ENCODE measurements around the gene LMNTD2. TPM values are rescaled to one million over a fixed set of nuclear protein-coding genes. Genes with fewer than 3 reads are reported as not detected.

Gene LMNTD2, protein sequence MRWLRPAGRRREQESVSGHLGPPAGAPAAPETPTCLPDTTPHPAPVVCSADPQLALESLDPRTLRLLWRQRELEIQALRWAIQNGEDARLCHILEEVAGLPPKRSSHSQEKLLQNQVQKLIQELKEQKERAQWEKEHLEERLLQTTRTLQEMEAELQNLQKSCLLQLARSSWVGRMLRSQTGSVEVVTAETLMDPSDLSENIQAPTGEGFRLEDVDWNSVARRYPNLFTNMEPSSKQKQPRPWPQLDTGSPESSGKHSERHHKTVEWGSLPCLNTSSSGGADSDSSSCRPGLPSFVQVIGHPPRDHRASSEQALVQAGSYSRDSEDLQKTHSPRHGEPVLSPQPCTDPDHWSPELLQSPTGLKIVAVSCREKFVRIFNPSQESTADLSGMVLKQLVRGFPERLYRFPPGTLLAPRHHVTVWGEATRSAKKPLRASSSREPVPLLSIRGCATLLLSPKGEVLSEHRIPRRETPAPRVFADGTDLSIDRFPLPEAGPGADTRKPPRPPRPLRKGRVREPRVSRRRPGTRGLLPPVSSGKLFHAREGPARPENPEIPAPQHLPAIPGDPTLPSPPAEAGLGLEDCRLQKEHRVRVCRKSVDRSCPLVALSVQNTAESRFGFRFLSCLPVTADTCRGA
- total RNA-seq (1 to 10 TPM; 6.5 to 7.2 TPM), polyA plus RNA-seq (1 to 10 TPM in 1 of 3 donors, under 1 TPM in 2; 0.96 to 1.9 (median 0.99) TPM), total RNA-seq (0.49 to 6.7 (median 2.6) reads per million in 6 experiments)

DNA sequence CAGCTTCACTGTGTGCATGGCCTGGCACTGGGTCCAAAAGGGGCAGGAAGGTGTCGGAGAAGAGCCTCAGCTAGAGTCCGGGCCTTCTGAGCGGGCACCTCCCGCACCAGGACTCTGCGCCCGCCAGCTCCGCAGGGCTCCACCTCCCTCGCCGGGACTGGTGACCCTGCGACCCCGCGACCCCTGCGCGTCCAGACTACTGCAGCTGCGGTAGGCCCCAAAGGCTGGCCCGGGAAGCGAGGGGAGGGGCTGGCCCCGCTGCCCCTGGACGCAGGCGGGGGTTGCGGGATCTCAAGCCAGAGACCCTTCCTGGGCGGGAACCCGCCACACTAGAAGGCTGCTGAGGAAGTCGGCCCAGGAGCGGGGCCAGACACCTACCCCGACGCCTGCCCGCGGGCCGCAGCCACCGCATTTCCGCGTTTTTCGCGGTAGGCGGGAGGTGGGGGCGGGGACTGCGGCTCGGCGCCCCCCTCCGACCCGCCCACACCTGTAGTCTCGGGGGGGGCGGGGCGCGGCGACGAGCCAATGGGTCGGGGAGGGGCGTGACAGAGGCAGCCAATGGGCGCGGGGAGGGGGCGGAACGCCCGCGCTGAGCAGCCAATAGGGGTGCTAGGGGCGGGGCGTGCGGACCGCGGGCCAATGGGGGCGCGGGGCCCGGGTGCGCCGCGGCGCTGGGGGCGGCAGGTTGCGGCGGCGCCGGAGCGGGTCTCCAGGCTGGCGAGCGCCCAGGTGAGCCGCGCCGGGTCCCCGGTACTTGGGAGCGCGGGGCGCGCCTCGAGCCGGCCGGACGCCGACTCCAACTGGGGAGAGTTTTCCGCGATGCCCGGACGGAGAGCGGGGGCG is at the start of gene LMNTD2, which contains the start of gene RASSF7:
Gene LMNTD2, minus strand, starts transcription at position 434 of the 843 bp plus-strand sequence. Its CDS starts 22 bp downstream, at position 412.
Gene RASSF7, plus strand, starts transcription at position 666 of the 843 bp plus-strand sequence. CDS start 799 bp downstream, outside the sequence.
- Mint-ChIP-seq H3K4me3 (peak within 1 kb of the TSS; percentile 82 to 91 (median 86)), H3K27me3 (no peaks in the 10 kb centered on the region), H3K4me1 (peaks cover 7 to 22% (median 17%) of the 10 kb centered on the region in 4 donors), H3K36me3 (peaks cover 0 to 3% (median 0%) of the 10 kb centered on the region in 3 donors), H3K9me3 (no peaks in the 10 kb centered on the region), H3K27ac (peak within 1 kb of the TSS; percentile 63 to 94 (median 84))
- ATAC-seq (peak; percentile 89 to 92), DNase-seq (peak; percentile 91 to 97 (median 95))
- POLR2A ChIA-PET, result interaction anchor here (0.5 to 7.7 kb wide), 16 partner anchors 7 to 215 kb away, joined by 3 to 47 read pairs (median 4); partner anchors contain the start of genes HRAS, IRF7, LRRC56 and PHRF1

DNA sequence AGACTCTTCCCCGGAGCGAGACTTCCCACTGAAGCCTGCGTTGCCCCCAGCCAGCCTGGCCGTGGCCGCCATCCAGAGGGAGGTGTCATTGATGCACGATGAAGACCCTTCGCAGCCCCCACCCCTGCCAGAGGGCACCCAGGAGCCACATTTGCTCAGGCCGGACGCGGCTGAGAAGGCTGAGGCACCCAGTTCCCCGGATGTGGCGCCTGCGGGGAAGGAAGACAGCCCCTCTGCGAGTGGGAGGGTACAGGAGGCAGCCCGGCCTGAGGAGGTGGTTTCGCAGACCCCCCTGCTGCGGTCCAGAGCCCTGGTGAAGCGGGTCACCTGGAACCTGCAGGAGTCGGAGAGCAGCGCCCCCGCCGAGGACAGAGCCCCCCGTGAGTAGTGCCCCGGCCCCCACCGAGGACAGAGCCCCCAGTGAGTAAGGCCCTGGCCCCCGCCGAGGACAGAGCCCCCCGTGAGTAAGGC is 48.8 kb upstream of the LMNTD2 start:
- H3K36me3 Mint-ChIP-seq, result peaks cover 0 to 53% (median 9%) of the 10 kb centered on the region in 3 donors
- H3K4me1 Mint-ChIP-seq, result peaks cover 7 to 11% (median 8%) of the 10 kb centered on the region in 4 donors
- DNase-seq (no peak), ATAC-seq (no peak)
- peak overlapping the region in 2 of 10 donors; percentile 2 to 11 for H3K27ac Mint-ChIP-seq
- no peaks in the 10 kb centered on the region for H3K27me3 Mint-ChIP-seq
- H3K9me3 Mint-ChIP-seq, result no peaks in the 10 kb centered on the region
- POLR2A ChIA-PET, result interaction anchor here (1.7 kb wide), 1 partner anchor 34 kb away, joined by 4 read pairs; no protein-coding TSS in a partner anchor
- H3K4me3 Mint-ChIP-seq, result no peak overlapping the region

DNA sequence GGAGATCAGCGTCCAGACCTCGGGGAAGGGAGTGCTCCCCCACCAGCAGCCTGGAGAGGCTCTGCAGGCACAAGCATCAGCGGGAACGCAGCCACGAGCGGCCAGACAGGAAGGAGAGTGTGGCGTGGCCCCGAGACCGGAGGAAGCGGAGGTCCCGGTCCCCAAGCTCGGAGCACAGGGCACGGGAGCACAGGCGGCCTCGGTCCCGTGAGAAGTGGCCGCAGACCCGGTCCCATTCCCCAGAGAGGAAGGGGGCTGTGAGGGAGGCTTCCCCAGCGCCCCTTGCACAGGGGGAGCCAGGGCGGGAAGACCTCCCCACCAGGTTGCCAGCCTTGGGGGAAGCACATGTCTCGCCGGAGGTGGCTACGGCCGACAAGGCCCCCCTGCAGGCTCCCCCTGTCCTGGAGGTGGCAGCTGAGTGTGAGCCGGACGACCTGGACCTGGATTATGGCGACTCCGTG is 48.3 kb upstream of the LMNTD2 start:
- POLR2A ChIA-PET, result interaction anchor here (1.7 kb wide), 1 partner anchor 33 kb away, joined by 4 read pairs; no protein-coding TSS in a partner anchor
- Mint-ChIP-seq H3K27ac (peak overlapping the region in 2 of 10 donors; percentile 43 to 82), H3K4me3 (no peak overlapping the region), H3K36me3 (peaks cover 0 to 58% (median 9%) of the 10 kb centered on the region in 3 donors), H3K27me3 (no peaks in the 10 kb centered on the region), H3K4me1 (peaks cover 4 to 6% (median 4%) of the 10 kb centered on the region in 4 donors), H3K9me3 (no peaks in the 10 kb centered on the region)
- ATAC-seq (no peak), DNase-seq (no peak)

DNA sequence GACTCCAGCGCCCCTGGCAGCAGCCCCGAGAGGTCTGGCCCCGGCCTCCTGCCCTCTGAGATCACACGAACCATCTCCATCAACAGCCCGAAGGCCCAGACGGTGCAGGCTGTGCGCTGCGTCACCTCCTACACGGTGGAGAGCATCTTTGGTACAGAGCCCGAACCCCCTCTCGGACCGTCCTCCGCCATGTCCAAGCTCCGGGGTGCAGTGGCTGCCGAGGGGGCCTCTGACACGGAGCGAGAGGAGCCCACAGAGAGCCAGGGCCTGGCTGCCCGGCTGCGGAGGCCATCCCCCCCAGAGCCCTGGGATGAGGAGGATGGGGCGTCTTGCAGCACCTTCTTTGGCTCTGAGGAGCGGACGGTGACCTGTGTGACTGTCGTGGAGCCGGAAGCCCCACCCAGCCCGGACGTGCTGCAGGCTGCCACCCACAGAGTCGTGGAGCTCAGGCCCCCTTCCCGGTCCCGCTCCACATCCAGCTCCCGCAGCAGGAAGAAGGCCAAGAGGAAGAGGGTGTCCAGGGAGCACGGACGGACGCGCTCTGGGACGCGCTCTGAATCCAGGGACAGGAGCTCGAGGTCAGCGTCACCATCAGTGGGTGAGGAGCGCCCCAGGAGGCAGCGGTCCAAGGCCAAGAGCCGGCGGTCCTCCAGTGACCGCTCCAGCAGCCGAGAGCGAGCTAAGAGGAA is 47.6 kb upstream of the LMNTD2 start:
- peak overlapping the region in 3 of 10 donors; percentile 43 to 78 (median 72) for H3K27ac Mint-ChIP-seq
- H3K36me3 Mint-ChIP-seq, result peaks cover 0 to 62% (median 9%) of the 10 kb centered on the region in 3 donors
- no peaks in the 10 kb centered on the region for H3K9me3 Mint-ChIP-seq
- H3K4me3 Mint-ChIP-seq, result peak overlapping the region in 2 of 10 donors; percentile 5 to 26
- no peaks in the 10 kb centered on the region for H3K27me3 Mint-ChIP-seq
- DNase-seq, result no peak
- peaks cover 2 to 5% (median 4%) of the 10 kb centered on the region in 4 donors for H3K4me1 Mint-ChIP-seq
- ATAC-seq, result no peak
- POLR2A ChIA-PET, result interaction anchor here (0.6 to 1.7 kb wide), 3 partner anchors 25 to 39 kb away, joined by 3 to 4 read pairs (median 3); no protein-coding TSS in a partner anchor

DNA sequence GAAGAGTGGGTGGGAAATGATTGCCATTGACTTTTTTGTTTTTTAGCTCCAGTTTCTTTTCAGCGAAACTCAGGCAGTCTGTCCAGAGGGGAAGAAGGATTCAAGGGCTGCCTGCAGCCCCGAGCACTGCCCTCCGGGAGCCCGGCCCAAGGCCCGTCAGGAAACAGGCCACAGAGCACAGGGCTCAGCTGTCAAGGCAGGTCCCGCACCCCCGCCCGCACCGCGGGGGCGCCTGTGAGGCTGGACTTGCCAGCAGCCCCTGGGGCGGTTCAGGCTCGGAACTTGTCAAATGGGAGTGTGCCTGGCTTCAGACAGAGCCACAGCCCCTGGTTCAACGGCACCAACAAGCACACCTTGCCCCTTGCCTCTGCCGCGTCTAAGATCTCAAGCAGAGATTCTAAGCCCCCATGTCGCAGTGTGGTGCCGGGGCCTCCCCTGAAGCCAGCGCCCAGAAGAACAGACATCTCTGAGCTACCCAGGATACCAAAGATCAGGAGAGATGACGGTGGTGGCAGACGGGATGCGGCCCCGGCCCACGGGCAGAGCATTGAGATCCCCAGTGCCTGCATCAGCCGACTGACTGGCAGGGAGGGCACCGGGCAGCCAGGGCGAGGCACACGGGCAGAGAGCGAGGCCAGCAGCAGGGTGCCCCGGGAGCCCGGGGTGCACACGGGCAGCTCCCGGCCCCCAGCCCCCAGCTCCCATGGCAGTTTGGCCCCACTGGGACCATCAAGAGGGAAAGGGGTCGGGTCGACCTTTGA is 46.7 kb upstream of the LMNTD2 start:
- POLR2A ChIA-PET, result interaction anchor here (0.6 to 1.7 kb wide), 5 partner anchors 24 to 88 kb away, joined by 3 to 4 read pairs (median 3); partner anchors contain the start of genes DEAF1, PHRF1 and TMEM80
- peaks cover 0 to 68% (median 9%) of the 10 kb centered on the region in 3 donors for H3K36me3 Mint-ChIP-seq
- H3K27ac Mint-ChIP-seq, result peak overlapping the region in 1 of 10 donors; percentile 70
- H3K4me1 Mint-ChIP-seq, result peaks cover 2 to 3% (median 3%) of the 10 kb centered on the region in 4 donors
- no peak overlapping the region for H3K4me3 Mint-ChIP-seq
- ATAC-seq (no peak), DNase-seq (no peak)
- no peaks in the 10 kb centered on the region for H3K27me3 Mint-ChIP-seq
- H3K9me3 Mint-ChIP-seq, result no peaks in the 10 kb centered on the region

DNA sequence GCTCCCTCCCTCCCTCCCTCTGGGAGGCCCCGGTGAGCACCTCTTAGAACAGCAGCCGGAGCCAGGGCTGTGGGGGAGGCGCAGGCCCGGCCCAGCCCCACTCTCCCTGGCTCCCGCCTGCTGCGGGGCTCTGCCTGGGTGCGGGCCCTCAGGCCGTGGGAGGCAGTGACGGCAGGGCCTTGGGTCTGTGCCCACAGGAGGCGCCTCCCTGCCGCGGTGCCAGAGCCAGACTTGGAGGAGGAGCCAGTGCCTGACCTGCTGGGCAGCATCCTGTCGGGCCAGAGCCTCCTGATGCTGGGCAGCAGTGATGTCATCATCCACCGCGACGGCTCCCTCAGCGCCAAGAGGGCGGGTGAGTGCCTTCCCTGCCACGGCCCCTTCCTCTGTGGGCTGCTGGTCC is 45.7 kb upstream of the LMNTD2 start:
- Mint-ChIP-seq H3K9me3 (no peaks in the 10 kb centered on the region), H3K27me3 (no peaks in the 10 kb centered on the region), H3K4me1 (peaks cover 0 to 1% (median 0%) of the 10 kb centered on the region in 4 donors), H3K27ac (peak overlapping the region in 1 of 10 donors; percentile 15), H3K4me3 (no peak overlapping the region), H3K36me3 (peaks cover 0 to 70% (median 6%) of the 10 kb centered on the region in 3 donors)
- POLR2A ChIA-PET, result no interaction called here
- DNase-seq (peak in 1 of 10 donors; percentile 32), ATAC-seq (no peak)

DNA sequence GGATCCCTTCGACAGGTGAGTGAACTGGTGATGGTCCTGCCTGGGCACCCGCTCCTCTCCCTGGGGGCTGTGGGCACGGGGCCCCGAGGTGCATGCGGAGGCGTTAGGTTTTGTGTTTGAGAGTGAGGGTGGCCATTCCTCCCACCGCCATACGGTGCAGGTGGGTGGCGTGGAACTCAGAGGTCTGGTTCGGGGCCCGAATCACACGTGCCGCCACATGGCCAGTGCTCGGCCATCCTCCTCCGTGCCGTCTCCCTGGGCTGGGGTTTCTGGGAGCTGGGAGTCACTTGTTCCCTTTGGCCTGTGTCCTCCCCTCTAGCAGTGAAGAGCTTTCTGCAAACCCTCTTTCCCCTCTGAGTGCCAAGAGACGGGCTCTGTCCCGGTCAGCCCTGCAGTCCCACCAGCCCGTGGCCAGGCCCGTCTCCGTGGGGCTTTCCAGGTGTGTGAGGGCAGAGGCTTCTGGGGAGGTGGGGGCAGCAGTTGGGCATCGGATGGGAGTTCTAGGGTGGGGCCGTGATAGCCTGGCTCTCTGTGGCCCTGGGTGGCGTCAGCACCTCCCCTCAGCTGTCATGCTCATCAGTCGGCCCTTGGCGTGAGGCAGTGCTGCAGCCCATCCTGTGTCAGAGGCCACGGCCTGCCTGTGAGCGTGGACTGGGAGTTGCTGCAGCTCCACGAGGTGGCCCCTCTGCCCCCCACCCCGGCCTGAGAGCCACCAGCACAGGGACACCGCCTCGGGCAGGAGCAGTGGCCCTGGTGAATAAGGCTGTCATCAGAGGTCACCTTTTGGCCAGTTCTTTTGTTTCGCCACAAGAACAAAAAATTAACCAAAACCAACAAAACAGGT is 45.0 kb upstream of the LMNTD2 start:
- POLR2A ChIA-PET, result no interaction called here
- H3K9me3 Mint-ChIP-seq, result no peaks in the 10 kb centered on the region
- no peak overlapping the region for H3K4me3 Mint-ChIP-seq
- peaks cover 0 to 1% (median 0%) of the 10 kb centered on the region in 4 donors for H3K4me1 Mint-ChIP-seq
- peak overlapping the region in 1 of 10 donors; percentile 65 for H3K27ac Mint-ChIP-seq
- DNase-seq, result no peak
- peaks cover 0 to 70% (median 6%) of the 10 kb centered on the region in 3 donors for H3K36me3 Mint-ChIP-seq
- no peak for ATAC-seq
- H3K27me3 Mint-ChIP-seq, result no peaks in the 10 kb centered on the region

DNA sequence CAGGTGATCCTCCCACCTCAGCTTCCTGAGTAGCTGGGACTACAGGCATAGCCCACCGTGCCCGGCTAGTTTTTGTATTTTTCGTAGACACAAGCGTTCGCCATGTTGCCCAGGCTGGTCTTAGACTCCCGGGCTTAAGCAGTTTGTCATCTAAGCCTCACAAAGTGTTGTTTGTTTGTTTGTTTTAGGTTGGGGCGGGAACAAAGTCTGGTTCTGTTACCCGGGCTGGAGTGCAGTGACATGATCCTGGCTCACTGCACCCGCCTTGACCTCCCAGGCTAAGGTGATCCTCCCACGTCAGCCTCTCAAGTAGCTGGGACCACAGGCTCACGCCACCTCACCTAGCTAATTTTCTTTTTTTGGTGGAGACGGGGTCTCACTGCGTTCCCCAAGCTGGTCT is 42.6 kb upstream of the LMNTD2 start:
- Mint-ChIP-seq H3K27ac (peak overlapping the region in 1 of 10 donors; percentile 45), H3K4me1 (peaks cover 0 to 4% (median under 1%) of the 10 kb centered on the region in 4 donors), H3K36me3 (peaks cover 0 to 83% (median 7%) of the 10 kb centered on the region in 3 donors), H3K9me3 (no peaks in the 10 kb centered on the region), H3K27me3 (no peaks in the 10 kb centered on the region), H3K4me3 (no peak overlapping the region)
- POLR2A ChIA-PET, result no interaction called here
- DNase-seq (no peak), ATAC-seq (no peak)

DNA sequence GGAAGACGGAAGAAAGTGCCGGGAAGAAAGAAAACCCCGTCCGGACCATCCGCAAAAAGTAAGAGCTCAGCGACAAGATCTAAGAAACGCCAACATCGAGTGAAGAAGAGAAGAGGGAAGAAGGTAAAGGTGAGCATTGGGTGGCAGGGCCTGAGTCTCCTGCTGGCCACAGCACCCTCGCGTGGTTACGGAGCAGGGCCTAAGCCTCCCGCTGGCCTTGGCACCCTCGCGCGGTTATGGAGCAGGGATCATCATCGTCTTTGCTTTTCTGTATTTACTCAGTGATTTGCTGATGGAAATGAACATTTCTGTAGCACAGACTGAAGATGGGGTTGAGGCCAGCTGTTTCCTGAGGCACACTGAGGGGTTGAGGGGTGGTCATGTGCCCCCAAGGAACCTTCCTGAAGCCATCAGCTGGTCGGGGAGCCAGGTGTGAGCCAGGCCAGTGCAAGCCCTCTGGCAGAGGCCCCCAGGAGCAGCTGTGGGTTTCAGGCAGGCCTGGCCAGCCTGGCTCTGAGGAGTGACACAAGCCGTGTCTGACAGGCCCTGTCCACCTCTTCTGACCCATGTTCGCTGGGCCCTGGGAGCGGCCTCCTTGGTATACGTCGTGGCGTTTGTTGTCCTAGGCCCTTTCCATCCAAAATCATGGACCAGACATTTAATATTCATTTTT is 41.2 kb upstream of the LMNTD2 start:
- H3K9me3 Mint-ChIP-seq, result no peaks in the 10 kb centered on the region
- peak overlapping the region in 3 of 10 donors; percentile 24 to 68 (median 48) for H3K27ac Mint-ChIP-seq
- no peaks in the 10 kb centered on the region for H3K27me3 Mint-ChIP-seq
- POLR2A ChIA-PET, result interaction anchor here (0.8 to 1.1 kb wide), 2 partner anchors 11 to 12 kb away, joined by 4 to 9 read pairs; no protein-coding TSS in a partner anchor
- DNase-seq (no peak), ATAC-seq (no peak)
- peak overlapping the region in 1 of 10 donors; percentile 20 for H3K4me3 Mint-ChIP-seq
- H3K36me3 Mint-ChIP-seq, result peaks cover 0 to 82% (median 7%) of the 10 kb centered on the region in 3 donors
- peaks cover 0 to 4% (median under 1%) of the 10 kb centered on the region in 4 donors for H3K4me1 Mint-ChIP-seq
